ENCODE measurements around the gene KIAA2012. TPM values are rescaled to one million over a fixed set of nuclear protein-coding genes. Genes with fewer than 3 reads are reported as not detected.

The KIAA2012 gene
- total RNA-seq, 1 donor: not detected

DNA sequence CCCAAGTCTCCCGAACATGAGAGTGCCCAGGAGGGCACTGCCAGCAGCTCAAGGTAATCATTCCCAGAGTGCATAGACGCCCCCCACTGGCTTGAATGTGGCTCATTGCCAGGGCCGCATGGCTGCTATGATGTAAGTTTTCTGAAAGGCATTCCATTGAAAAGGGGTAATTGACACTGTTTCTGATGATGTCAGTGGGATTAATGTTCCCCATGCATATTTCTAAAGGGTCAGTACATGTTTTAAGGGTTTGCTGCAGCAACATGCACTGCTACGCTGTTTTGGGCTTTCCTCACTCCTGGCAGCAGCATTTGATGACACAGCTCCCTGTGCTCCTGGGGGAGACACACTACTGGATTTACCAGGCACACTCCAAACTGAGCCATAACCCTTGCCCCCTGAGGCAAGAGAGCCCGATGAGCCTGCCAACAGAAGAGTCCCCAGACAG, 36.7 kb downstream of the KIAA2012 start:
- no peak for TF ChIP-seq CTCF (IDR thresholded peaks at IDR 0.05; ENCODE audit: insufficient read depth, low read length)
- DNase-seq (ENCODE audit: low read depth): peak; percentile 75
- no peak overlapping the region for H3K4me3 ChIP-seq (ENCODE audit: low read depth, low read length)

- DNase-seq (ENCODE audit: low read depth): no peak
- TF ChIP-seq CTCF (IDR thresholded peaks at IDR 0.05; ENCODE audit: insufficient read depth, low read length): no peak
- H3K4me3 ChIP-seq (ENCODE audit: low read depth, low read length): no peak overlapping the region
These were observed 37.4 kb downstream of the KIAA2012 start for GRCh38 chr2:202110491-202110890.

- no peak for DNase-seq (ENCODE audit: low read depth)
- TF ChIP-seq CTCF (IDR thresholded peaks at IDR 0.05; ENCODE audit: insufficient read depth, low read length): no peak
- H3K4me3 ChIP-seq (ENCODE audit: low read depth, low read length): no peak overlapping the region
These were observed 39.0 kb downstream of the KIAA2012 start for GRCh38 chr2:202112041-202112440.

GRCh38 chr2:202113571-202114142, 40.6 kb downstream of the KIAA2012 start:
- no peak for TF ChIP-seq CTCF (IDR thresholded peaks at IDR 0.05; ENCODE audit: insufficient read depth, low read length)
- DNase-seq (ENCODE audit: low read depth): no peak
- no peak overlapping the region for H3K4me3 ChIP-seq (ENCODE audit: low read depth, low read length)

DNA sequence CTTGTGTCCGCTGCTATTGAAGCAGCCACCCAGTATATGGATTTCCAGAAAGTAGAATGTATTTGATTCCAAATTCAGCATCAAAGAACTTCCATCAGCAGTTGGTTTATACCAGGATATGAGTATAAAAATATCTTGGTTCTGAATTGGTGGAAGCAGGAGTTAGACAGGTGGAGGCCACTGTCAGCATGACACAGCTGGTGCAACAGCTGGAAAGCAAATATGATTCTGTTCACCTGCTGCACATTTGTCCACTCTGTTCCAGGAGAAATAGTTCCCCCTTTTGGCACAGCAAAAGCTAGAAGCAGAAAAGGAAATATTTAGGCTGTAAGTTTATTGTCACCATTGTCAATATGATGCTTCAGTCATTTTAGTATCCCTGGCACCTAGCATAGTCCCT, 41.2 kb downstream of the KIAA2012 start:
- H3K4me3 ChIP-seq (ENCODE audit: low read depth, low read length): no peak overlapping the region
- TF ChIP-seq CTCF (IDR thresholded peaks at IDR 0.05; ENCODE audit: insufficient read depth, low read length): no peak
- no peak for DNase-seq (ENCODE audit: low read depth)

GRCh38 chr2:202114795-202115194, 41.7 kb downstream of the KIAA2012 start:
- DNase-seq (ENCODE audit: low read depth): no peak
- no peak overlapping the region for H3K4me3 ChIP-seq (ENCODE audit: low read depth, low read length)
- no peak for TF ChIP-seq CTCF (IDR thresholded peaks at IDR 0.05; ENCODE audit: insufficient read depth, low read length)

DNA sequence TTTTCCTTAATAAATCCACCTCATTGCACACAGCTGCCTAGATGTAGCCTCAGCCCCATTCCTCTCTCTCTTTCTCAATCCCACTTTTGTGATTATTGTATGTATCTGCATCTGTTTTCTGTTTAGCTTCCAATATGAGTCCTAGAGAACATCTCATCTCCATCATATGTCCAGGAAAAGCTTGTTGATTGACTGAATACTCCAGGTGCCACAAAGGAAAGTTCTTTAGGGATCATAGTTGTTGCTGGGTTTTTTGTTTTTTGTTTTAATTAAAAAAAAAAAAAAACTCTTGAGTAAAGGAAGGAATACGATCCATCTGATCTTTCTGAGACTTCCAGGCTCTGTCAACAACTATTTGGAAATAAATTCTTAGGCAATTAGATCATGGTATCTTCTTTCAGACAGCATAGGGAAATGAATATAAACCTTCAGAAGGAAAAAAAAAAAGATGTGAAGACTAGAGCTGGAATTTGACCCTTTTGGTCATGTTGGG, 42.5 kb downstream of the KIAA2012 start:
- no peak for TF ChIP-seq CTCF (IDR thresholded peaks at IDR 0.05; ENCODE audit: insufficient read depth, low read length)
- peak; percentile 55 for DNase-seq (ENCODE audit: low read depth)
- H3K4me3 ChIP-seq (ENCODE audit: low read depth, low read length): no peak overlapping the region
